GM06990 (cell line): Measurements from ENCODE around the gene FBXO42.
A peak's percentile ranks its signal among the peaks of the same experiment; 100 is the strongest.

ENCODE experiments used
- DNase-seq: peaks from one replicate; pipeline ENCODE4 v3.0.0-alpha.2; 2011; ENCODE audit not compliant: insufficient read length; ENCODE audit errors: extremely low read depth
- H3K27me3 ChIP-seq: replicated peaks from 2 replicates; pipeline ENCODE4 v1.6.0; 2011; ENCODE audit warnings: low read length; ENCODE audit not compliant: control insufficient read depth, insufficient read depth
- H3K36me3 ChIP-seq: 2 replicates; pipeline ENCODE4 v1.5.1; 2011; ENCODE audit warnings: low read length; ENCODE audit not compliant: control insufficient read depth, insufficient read depth
- H3K4me3 ChIP-seq: replicated peaks from 2 replicates; pipeline ENCODE4 v1.5.1; 2011; ENCODE audit warnings: low read depth, mild to moderate bottlenecking, control low read depth, low read length
- CTCF ChIP-seq: IDR thresholded peaks from 2 replicates; pipeline ENCODE4 v1.5.1; 2011; ENCODE audit warnings: low read length, control low read depth, mild to moderate bottlenecking, inconsistent platforms; ENCODE audit not compliant: insufficient read depth, poor library complexity, severe bottlenecking

FBXO42 gene

GRCh38 chr1:16351994-16352841, at the start of gene FBXO42:
Gene FBXO42, minus strand, starts transcription at chr1:16352480. Its CDS starts 37,062 bp downstream, at chr1:16315418.
- peak within 1 kb of the TSS; percentile 95 for H3K4me3 ChIP-seq
- TF ChIP-seq CTCF = peak; percentile 42
- H3K27me3 ChIP-seq = no peaks in the 10 kb centered on the region
- DNase-seq = peak; percentile 98
- H3K36me3 ChIP-seq = no peaks in the 10 kb centered on the region

GRCh38 chr1:16398371-16398953, 46.2 kb upstream of the FBXO42 start:
- H3K36me3 ChIP-seq = peaks cover 28% of the 10 kb centered on the region
- H3K4me3 ChIP-seq = no peak overlapping the region
- H3K27me3 ChIP-seq = no peaks in the 10 kb centered on the region
- no peak for DNase-seq
- TF ChIP-seq CTCF = no peak

GRCh38 chr1:16397120-16397519, 44.8 kb upstream of the FBXO42 start:
- no peak overlapping the region for H3K4me3 ChIP-seq
- no peaks in the 10 kb centered on the region for H3K27me3 ChIP-seq
- H3K36me3 ChIP-seq = peaks cover 30% of the 10 kb centered on the region
- no peak for TF ChIP-seq CTCF
- no peak for DNase-seq

GRCh38 chr1:16396591-16396990, 44.3 kb upstream of the FBXO42 start:
- no peak overlapping the region for H3K4me3 ChIP-seq
- no peaks in the 10 kb centered on the region for H3K27me3 ChIP-seq
- no peak for TF ChIP-seq CTCF
- no peak for DNase-seq
- H3K36me3 ChIP-seq = peaks cover 32% of the 10 kb centered on the region

- H3K27me3 ChIP-seq = no peaks in the 10 kb centered on the region
- no peak for DNase-seq
- H3K4me3 ChIP-seq = no peak overlapping the region
- no peak for TF ChIP-seq CTCF
- H3K36me3 ChIP-seq = peaks cover 36% of the 10 kb centered on the region
Observed at GRCh38 chr1:16394977-16395376, 42.7 kb upstream of the FBXO42 start.
